ENCODE measurements around the gene POLR3G. TPM values are rescaled to one million over a fixed set of nuclear protein-coding genes. Genes with fewer than 3 reads are reported as not detected.
A peak's percentile ranks its signal among the peaks of the same experiment; 100 is the strongest.

POLR3G gene
- polyA plus RNA-seq, 1 donor from 2014 or later = 2.7 TPM

- Histone ChIP-seq H3K4me2 (ENCODE audit: low read length) (no peak overlapping the region), H3K36me3 (ENCODE audit: insufficient read depth, low read length) (no peaks in the 10 kb centered on the region), H3K9me3 (ENCODE audit: low read length) (no peaks in the 10 kb centered on the region), H2AFZ (ENCODE audit: low read depth, low read length) (no peak overlapping the region), H3K4me3 (ENCODE audit: low read length) (peak overlapping the region; percentile 73), H3K79me2 (replicated peaks; ENCODE audit: insufficient read depth, low read length) (peaks cover 22% of the 10 kb centered on the region), H3K27me3 (ENCODE audit: insufficient read depth, low read depth, low read length) (peaks cover 30% of the 10 kb centered on the region), H4K20me1 (ENCODE audit: insufficient read depth) (no peaks in the 10 kb centered on the region), H3K9me2 (ENCODE audit: insufficient read depth, low read length) (no peaks in the 10 kb centered on the region), H3K9ac (ENCODE audit: low read length) (no peak overlapping the region), H3K27ac (ENCODE audit: low read length) (no peak overlapping the region), H3F3A (ENCODE audit: insufficient read depth, low read length, poor library complexity, severe bottlenecking) (no peaks in the 10 kb centered on the region)
- TF ChIP-seq POLR2AphosphoS5 (IDR thresholded peaks at IDR 0.05) = no peak
- TF ChIP-seq EP300 (conservative IDR thresholded peaks at IDR 0.05; ENCODE audit: poor library complexity, severe bottlenecking) = no peak
- no peak for TF ChIP-seq MXI1 (conservative IDR thresholded peaks at IDR 0.05; ENCODE audit: poor library complexity, severe bottlenecking)
- TF ChIP-seq EZH2 (IDR thresholded peaks at IDR 0.05; ENCODE audit: borderline replicate concordance, insufficient read depth, low read length, poor library complexity, severe bottlenecking) = no peak
- TF ChIP-seq REST (IDR thresholded peaks at IDR 0.05; ENCODE audit: borderline replicate concordance) = no peak
- no peak for TF ChIP-seq RAD21 (conservative IDR thresholded peaks at IDR 0.05)
- no peak for TF ChIP-seq SMC3 (conservative IDR thresholded peaks at IDR 0.05; ENCODE audit: poor library complexity)
- no peak for TF ChIP-seq TAF1 (IDR thresholded peaks at IDR 0.05; ENCODE audit: low read depth)
- no peak for TF ChIP-seq CTCF (IDR thresholded peaks at IDR 0.05; ENCODE audit: poor library complexity, severe bottlenecking)
Observed at GRCh38 chr5:90557391-90557790, 82.7 kb downstream of the POLR3G start.

GRCh38 chr5:90557871-90558270 lies 83.2 kb downstream of the POLR3G start:
- H3K36me3 ChIP-seq (ENCODE audit: insufficient read depth, low read length) = no peaks in the 10 kb centered on the region
- H3K9me2 ChIP-seq (ENCODE audit: insufficient read depth, low read length) = no peaks in the 10 kb centered on the region
- H3K4me3 ChIP-seq (ENCODE audit: low read length) = peak overlapping the region; percentile 73
- peaks cover 30% of the 10 kb centered on the region for H3K27me3 ChIP-seq (ENCODE audit: insufficient read depth, low read depth, low read length)
- no peak overlapping the region for H3K27ac ChIP-seq (ENCODE audit: low read length)
- peaks cover 22% of the 10 kb centered on the region for H3K79me2 ChIP-seq (replicated peaks; ENCODE audit: insufficient read depth, low read length)
- H3K4me2 ChIP-seq (ENCODE audit: low read length) = peak overlapping the region; percentile 99
- no peaks in the 10 kb centered on the region for H3F3A ChIP-seq (ENCODE audit: insufficient read depth, low read length, poor library complexity, severe bottlenecking)
- no peak overlapping the region for H2AFZ ChIP-seq (ENCODE audit: low read depth, low read length)
- no peak for TF ChIP-seq MXI1 (conservative IDR thresholded peaks at IDR 0.05; ENCODE audit: poor library complexity, severe bottlenecking)
- no peak for TF ChIP-seq CTCF (IDR thresholded peaks at IDR 0.05; ENCODE audit: poor library complexity, severe bottlenecking)
- no peak for TF ChIP-seq SMC3 (conservative IDR thresholded peaks at IDR 0.05; ENCODE audit: poor library complexity)
- TF ChIP-seq EP300 (conservative IDR thresholded peaks at IDR 0.05; ENCODE audit: poor library complexity, severe bottlenecking) = no peak
- no peak for TF ChIP-seq POLR2AphosphoS5 (IDR thresholded peaks at IDR 0.05)
- TF ChIP-seq REST (IDR thresholded peaks at IDR 0.05; ENCODE audit: borderline replicate concordance) = no peak
- TF ChIP-seq RAD21 (conservative IDR thresholded peaks at IDR 0.05) = no peak
- TF ChIP-seq TAF1 (IDR thresholded peaks at IDR 0.05; ENCODE audit: low read depth) = no peak
- TF ChIP-seq EZH2 (IDR thresholded peaks at IDR 0.05; ENCODE audit: borderline replicate concordance, insufficient read depth, low read length, poor library complexity, severe bottlenecking) = no peak
- peak overlapping the region; percentile 43 for H3K9ac ChIP-seq (ENCODE audit: low read length)
- no peaks in the 10 kb centered on the region for H3K9me3 ChIP-seq (ENCODE audit: low read length)
- no peaks in the 10 kb centered on the region for H4K20me1 ChIP-seq (ENCODE audit: insufficient read depth)

Data from neural cell (in vitro differentiated cells).